ENCODE results near the gene PTPRT. TPM values are rescaled to one million over a fixed set of nuclear protein-coding genes. Genes with fewer than 3 reads are reported as not detected.

The PTPRT gene
- total and polyA plus RNA-seq, 2 of the 4 experiments (the other 2 are of a cell fraction), result not detected

GRCh38 chr20:42852691-42853090, 337.0 kb downstream of the PTPRT start:
- H3K18ac ChIP-seq (ENCODE audit: low read depth, low read length), result no peak overlapping the region
- in situ Hi-C loops (cut with MboI; ENCODE audit: low sequenced_read_pairs) (no loop called here), dilution Hi-C loops (cut with HindIII; ENCODE audit: low sequenced_read_pairs, unreplicated experiment) (no loop called here), intact Hi-C loops (cut with micrococcal nuclease) (no loop called here)
- no peak overlapping the region for H2BK5ac ChIP-seq (ENCODE audit: low read depth, low read length, poor library complexity, severe bottlenecking)
- H2AK9ac ChIP-seq (replicated peaks; ENCODE audit: low read depth, low read length, poor library complexity), result no peak overlapping the region
- no peak overlapping the region for H2AFZ ChIP-seq (replicated peaks; ENCODE audit: low read length, poor library complexity)
- no peak overlapping the region for H4K8ac ChIP-seq (ENCODE audit: low read depth in 2 of 2, low read length in 2 of 2)
- POLR2A ChIA-PET (ENCODE audit: unreplicated experiment), result no interaction called here
- H2BK120ac ChIP-seq (ENCODE audit: low read depth, low read length), result no peak overlapping the region
- no TSS peak for BruUV-seq (replicated peaks)
- H3K27ac ChIP-seq (ENCODE audit: insufficient read depth, low read length), result no peak overlapping the region
- no peak overlapping the region for H3K4me3 ChIP-seq (ENCODE audit: insufficient read depth, low read depth, low read length)
- H3K79me1 ChIP-seq (ENCODE audit: low read depth in 1 of 2, low read length in 2 of 2), result no peaks in the 10 kb centered on the region
- CTCF ChIA-PET, result no interaction called here
- H2AK5ac ChIP-seq (ENCODE audit: low read depth, low read length), result no peak overlapping the region
- H2BK15ac ChIP-seq (ENCODE audit: low read depth, low read length), result no peak overlapping the region
- H3K9me3 ChIP-seq (ENCODE audit: control insufficient read depth, insufficient read depth, low read length), result peaks cover 6% of the 10 kb centered on the region
- no peaks in the 10 kb centered on the region for H3K4me1 ChIP-seq (ENCODE audit: control insufficient read depth, insufficient read depth, low read length)
- H3K4me2 ChIP-seq (ENCODE audit: low read depth, low read length), result no peak overlapping the region
- H4K91ac ChIP-seq (ENCODE audit: insufficient read depth, low read depth, low read length), result no peak overlapping the region
- no peaks in the 10 kb centered on the region for H3K36me3 ChIP-seq (ENCODE audit: control insufficient read depth, insufficient read depth, low read length)
- H3K9me1 ChIP-seq (ENCODE audit: insufficient read depth, low read length), result no peaks in the 10 kb centered on the region
- DNase-seq (no peak), ATAC-seq (ENCODE audit: low read depth) (no peak)
- H3K9ac ChIP-seq (ENCODE audit: low read depth, low read length), result no peak overlapping the region
- H4K20me1 ChIP-seq (ENCODE audit: insufficient read depth, low read length), result no peaks in the 10 kb centered on the region
- H3K4ac ChIP-seq (ENCODE audit: low read depth, low read length), result no peak overlapping the region
- no peak for TF ChIP-seq POLR2A (IDR thresholded peaks at IDR 0.05; ENCODE audit: low read depth, low read length)
- no peak for TF ChIP-seq NFE2L2 (IDR thresholded peaks at IDR 0.05; ENCODE audit: low read depth, low read length)
- no peak for TF ChIP-seq ELK1 (IDR thresholded peaks at IDR 0.05; ENCODE audit: borderline replicate concordance, low read depth, low read length)
- TF ChIP-seq CHD1 (IDR thresholded peaks at IDR 0.05; ENCODE audit: low read depth, low read length), result no peak
- no peak for TF ChIP-seq USF2 (IDR thresholded peaks at IDR 0.05; ENCODE audit: low read depth, low read length)
- TF ChIP-seq MXI1 (IDR thresholded peaks at IDR 0.05; ENCODE audit: borderline replicate concordance, low read depth, low read length), result no peak
- no peak for TF ChIP-seq MAFK (IDR thresholded peaks at IDR 0.05; ENCODE audit: low read depth, low read length)
- no peaks in the 10 kb centered on the region for H3K27me3 ChIP-seq (ENCODE audit: control insufficient read depth, insufficient read depth, low read length)
- H3K14ac ChIP-seq (replicated peaks; ENCODE audit: low read depth, low read length), result no peak overlapping the region
- H2BK20ac ChIP-seq (ENCODE audit: low read depth, low read length), result no peak overlapping the region
- H3K56ac ChIP-seq (ENCODE audit: extremely low read depth, insufficient read depth, low read length), result no peak overlapping the region
- H3K23ac ChIP-seq (ENCODE audit: low read depth, low read length), result no peak overlapping the region
- no peak overlapping the region for H4K5ac ChIP-seq (ENCODE audit: low read depth, low read length)

Data from IMR-90 (cell line).